ENCODE measurements around the gene DIP2B. TPM values are rescaled to one million over a fixed set of nuclear protein-coding genes. Genes with fewer than 3 reads are reported as not detected.

Gene DIP2B
- total RNA-seq, 6 donors from 2014 or later: 26.1 to 54.5 (median 29.4) TPM

GRCh38 chr12:50514526-50515276 lies 9.9 kb downstream of the DIP2B start:
- peaks cover 30 to 61% (median 45%) of the 10 kb centered on the region in 4 donors for H3K4me1 ChIP-seq
- no peak overlapping the region for H3K4me3 ChIP-seq
- ATAC-seq (ENCODE audit: low FRiP score in 2 of 2) (no peak), DNase-seq (no peak)
- no peak for TF ChIP-seq EP300 (IDR thresholded peaks at IDR 0.05)
- TF ChIP-seq, protein P1, sequence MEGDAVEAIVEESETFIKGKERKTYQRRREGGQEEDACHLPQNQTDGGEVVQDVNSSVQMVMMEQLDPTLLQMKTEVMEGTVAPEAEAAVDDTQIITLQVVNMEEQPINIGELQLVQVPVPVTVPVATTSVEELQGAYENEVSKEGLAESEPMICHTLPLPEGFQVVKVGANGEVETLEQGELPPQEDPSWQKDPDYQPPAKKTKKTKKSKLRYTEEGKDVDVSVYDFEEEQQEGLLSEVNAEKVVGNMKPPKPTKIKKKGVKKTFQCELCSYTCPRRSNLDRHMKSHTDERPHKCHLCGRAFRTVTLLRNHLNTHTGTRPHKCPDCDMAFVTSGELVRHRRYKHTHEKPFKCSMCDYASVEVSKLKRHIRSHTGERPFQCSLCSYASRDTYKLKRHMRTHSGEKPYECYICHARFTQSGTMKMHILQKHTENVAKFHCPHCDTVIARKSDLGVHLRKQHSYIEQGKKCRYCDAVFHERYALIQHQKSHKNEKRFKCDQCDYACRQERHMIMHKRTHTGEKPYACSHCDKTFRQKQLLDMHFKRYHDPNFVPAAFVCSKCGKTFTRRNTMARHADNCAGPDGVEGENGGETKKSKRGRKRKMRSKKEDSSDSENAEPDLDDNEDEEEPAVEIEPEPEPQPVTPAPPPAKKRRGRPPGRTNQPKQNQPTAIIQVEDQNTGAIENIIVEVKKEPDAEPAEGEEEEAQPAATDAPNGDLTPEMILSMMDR (IDR thresholded peaks at IDR 0.05): no peak
- H3K9me3 ChIP-seq: no peaks in the 10 kb centered on the region
- H3K36me3 ChIP-seq: no peaks in the 10 kb centered on the region
- H3K27me3 ChIP-seq: no peaks in the 10 kb centered on the region
- WGBS, 2 donors: 67 to 72% methylated on average over 4 of the region's 4 CpGs
- H3K27ac ChIP-seq: peak overlapping the region in 2 of 4 donors; percentile 14 to 50

DNA sequence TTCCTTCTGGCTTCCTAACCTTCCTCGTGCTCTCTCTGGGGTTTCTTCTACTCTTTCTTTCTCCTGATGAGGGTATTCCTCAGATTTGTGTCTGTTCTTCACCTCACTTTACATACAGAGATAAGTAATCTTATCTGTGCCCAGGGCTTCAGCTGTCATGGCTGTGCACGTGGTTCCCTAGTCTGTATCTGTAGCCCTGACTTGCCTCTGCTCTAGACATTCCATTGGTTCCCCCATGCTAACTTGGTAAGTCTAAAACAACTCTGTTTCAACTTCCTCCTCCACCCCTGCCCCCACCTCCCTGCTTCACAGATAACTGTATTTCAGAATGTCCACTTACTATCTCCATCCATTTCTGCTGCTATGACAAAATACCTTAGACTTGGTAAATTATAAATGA lies 10.8 kb downstream of the DIP2B start:
- no peaks in the 10 kb centered on the region for H3K36me3 ChIP-seq
- H3K4me3 ChIP-seq: no peak overlapping the region
- H3K9me3 ChIP-seq: no peaks in the 10 kb centered on the region
- no peak for ATAC-seq (ENCODE audit: low FRiP score in 2 of 2)
- TF ChIP-seq POLR2A (IDR thresholded peaks at IDR 0.05) (no peak), POLR2AphosphoS5 (IDR thresholded peaks at IDR 0.05) (no peak)
- 58 to 77% methylated on average over 2 of the region's 2 CpGs for WGBS, 2 donors
- no peaks in the 10 kb centered on the region for H3K27me3 ChIP-seq
- peak in 1 of 2 donors; percentile 31 for DNase-seq
- peaks cover 34 to 63% (median 42%) of the 10 kb centered on the region in 4 donors for H3K4me1 ChIP-seq
- peak overlapping the region in 1 of 4 donors; percentile 82 for H3K27ac ChIP-seq

- Histone ChIP-seq H3K9me3 (no peaks in the 10 kb centered on the region), H3K4me3 (no peak overlapping the region), H3K27me3 (no peaks in the 10 kb centered on the region), H3K4me1 (peaks cover 35 to 74% (median 46%) of the 10 kb centered on the region in 4 donors), H3K36me3 (no peaks in the 10 kb centered on the region), H3K27ac (peak overlapping the region; percentile 71 to 82 (median 74))
- no peak for DNase-seq
- peak; percentile 70 to 77 for ATAC-seq (ENCODE audit: low FRiP score in 2 of 2)
- TF ChIP-seq POLR2A (IDR thresholded peaks at IDR 0.05) (no peak), POLR2AphosphoS5 (IDR thresholded peaks at IDR 0.05) (no peak), EP300 (IDR thresholded peaks at IDR 0.05) (no peak)
- TF ChIP-seq, protein P1 (IDR thresholded peaks at IDR 0.05): no peak
- 11 to 20% methylated on average over 3 of the region's 3 CpGs for WGBS, 2 donors
Observed at GRCh38 chr12:50517421-50518048, 12.8 kb downstream of the DIP2B start.

GRCh38 chr12:50518090-50518489 lies 13.3 kb downstream of the DIP2B start:
- 86 to 87% methylated on average over 11 of the region's 11 CpGs for WGBS, 2 donors
- no peaks in the 10 kb centered on the region for H3K9me3 ChIP-seq
- TF ChIP-seq POLR2AphosphoS5 (IDR thresholded peaks at IDR 0.05): no peak
- no peak for TF ChIP-seq POLR2A (IDR thresholded peaks at IDR 0.05)
- no peak for TF ChIP-seq EP300 (IDR thresholded peaks at IDR 0.05)
- TF ChIP-seq, protein P1 (IDR thresholded peaks at IDR 0.05): no peak
- H3K4me1 ChIP-seq: peaks cover 35 to 74% (median 46%) of the 10 kb centered on the region in 4 donors
- no peak for DNase-seq
- H3K4me3 ChIP-seq: no peak overlapping the region
- H3K36me3 ChIP-seq: no peaks in the 10 kb centered on the region
- peak overlapping the region; percentile 71 to 82 (median 74) for H3K27ac ChIP-seq
- ATAC-seq (ENCODE audit: low FRiP score in 2 of 2): no peak
- no peaks in the 10 kb centered on the region for H3K27me3 ChIP-seq

DNA sequence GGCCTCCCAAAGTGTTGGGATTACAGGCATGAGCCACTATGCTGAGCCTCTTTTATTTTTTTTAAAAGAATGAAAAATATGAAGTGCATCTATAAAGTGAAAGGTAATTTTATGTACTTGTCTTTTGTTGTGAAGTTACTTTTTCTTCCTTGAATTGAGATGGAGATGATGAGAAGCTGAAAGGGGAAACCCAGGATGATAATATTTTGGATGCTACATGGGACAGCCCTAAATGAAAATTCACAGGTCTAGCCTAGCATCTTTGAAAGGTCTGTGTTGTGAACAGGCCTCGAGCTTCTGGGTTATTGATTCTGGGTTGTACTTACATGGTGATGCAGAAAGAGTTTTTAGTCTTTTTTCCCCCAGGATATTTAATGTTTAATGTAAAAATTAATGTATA lies 14.6 kb downstream of the DIP2B start:
- H3K36me3 ChIP-seq: no peaks in the 10 kb centered on the region
- H3K27me3 ChIP-seq: no peaks in the 10 kb centered on the region
- ATAC-seq (ENCODE audit: low FRiP score in 2 of 2): no peak
- no peak for DNase-seq
- H3K4me1 ChIP-seq: peaks cover 28 to 64% (median 43%) of the 10 kb centered on the region in 4 donors
- H3K9me3 ChIP-seq: no peaks in the 10 kb centered on the region
- TF ChIP-seq POLR2A (IDR thresholded peaks at IDR 0.05) (no peak), POLR2AphosphoS5 (IDR thresholded peaks at IDR 0.05) (no peak), EP300 (IDR thresholded peaks at IDR 0.05) (no peak)
- TF ChIP-seq, protein P1 (IDR thresholded peaks at IDR 0.05): no peak
- WGBS, 2 donors: 79 to 88% methylated on average over 1 of the region's 1 CpG
- peak overlapping the region in 1 of 4 donors; percentile 82 for H3K27ac ChIP-seq
- no peak overlapping the region for H3K4me3 ChIP-seq

All from upper lobe of left lung (tissue), 6 donors.